ENCODE data around the gene GGPS1. TPM values are rescaled to one million over a fixed set of nuclear protein-coding genes. Genes with fewer than 3 reads are reported as not detected.

Gene GGPS1
- polyA plus RNA-seq, 3 donors = 7.9 to 53.0 (median 45.8) TPM

DNA sequence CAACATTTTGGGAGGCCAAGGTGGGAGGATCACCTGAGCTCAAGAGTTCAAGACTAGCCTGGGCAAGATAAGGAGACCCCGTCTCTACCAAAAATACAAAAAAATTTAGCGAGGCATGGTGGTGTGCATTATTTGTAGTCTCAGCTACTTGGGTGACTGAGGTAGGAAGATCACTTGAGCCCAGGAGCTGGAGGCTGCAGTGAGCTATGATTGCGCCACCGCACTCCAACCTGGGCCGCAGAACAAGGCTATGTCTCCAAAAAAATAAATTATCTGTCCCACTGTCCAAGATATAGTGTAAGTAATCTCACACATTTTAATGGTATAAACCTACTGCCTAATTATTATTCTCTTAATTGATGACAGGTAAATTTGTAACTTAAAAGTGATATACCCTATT, 13.2 kb upstream of the GGPS1 start:
- Mint-ChIP-seq H3K27me3 (ENCODE audit: low read depth in 3 of 3) (no peaks in the 10 kb centered on the region), H3K27ac (no peak overlapping the region), H3K9me3 (no peaks in the 10 kb centered on the region), H3K4me1 (peaks cover 14% of the 10 kb centered on the region), H3K4me3 (no peak overlapping the region), H3K36me3 (peaks cover 15 to 41% of the 10 kb centered on the region in 2 donors)
- peaks cover 100% of the 10 kb centered on the region for H4K20me1 ChIP-seq (ENCODE audit: insufficient read depth, low read length)
- H3K4me3 ChIP-seq (replicated peaks in 1 of 3; ENCODE audit: low read depth in 2 of 3, low read length in 3 of 3) = no peak overlapping the region
- no peaks in the 10 kb centered on the region for H3K27me3 ChIP-seq (ENCODE audit: control insufficient read depth in 2 of 2, insufficient read depth in 2 of 2, low read length in 2 of 2)
- WGBS (ENCODE audit: insufficient coverage) = 86% methylated on average over 1 of the region's 5 CpGs
- no peaks in the 10 kb centered on the region for H3K4me1 ChIP-seq (ENCODE audit: control insufficient read depth in 1 of 2, insufficient read depth in 2 of 2, low read length in 2 of 2)
- H3K9ac ChIP-seq (ENCODE audit: insufficient read depth, low read length, poor library complexity, severe bottlenecking) = no peak overlapping the region
- no peak for DNase-seq
- no peak overlapping the region for H3K4me2 ChIP-seq (replicated peaks; ENCODE audit: extremely low read depth, low read length, poor library complexity, severe bottlenecking)
- no peak overlapping the region for H3K27ac ChIP-seq (ENCODE audit: low read depth in 1 of 2, low read length in 2 of 2)
- peaks cover 99% of the 10 kb centered on the region for H3K79me2 ChIP-seq (ENCODE audit: insufficient read depth, low read length)
- H3K9me3 ChIP-seq (replicated peaks in 1 of 2; ENCODE audit: control insufficient read depth in 1 of 2, insufficient read depth in 1 of 2, low read length in 2 of 2) = no peaks in the 10 kb centered on the region
- peaks cover 10 to 37% of the 10 kb centered on the region in 2 donors for H3K36me3 ChIP-seq (replicated peaks in 1 of 2; ENCODE audit: control insufficient read depth in 1 of 2, insufficient read depth in 2 of 2, low read length in 2 of 2)
- intact Hi-C loops (cut with micrococcal nuclease) = no loop called here
- no peak overlapping the region for H2AFZ ChIP-seq (ENCODE audit: insufficient read depth, low read depth, low read length, poor library complexity, severe bottlenecking)
- TF ChIP-seq, protein P1, sequence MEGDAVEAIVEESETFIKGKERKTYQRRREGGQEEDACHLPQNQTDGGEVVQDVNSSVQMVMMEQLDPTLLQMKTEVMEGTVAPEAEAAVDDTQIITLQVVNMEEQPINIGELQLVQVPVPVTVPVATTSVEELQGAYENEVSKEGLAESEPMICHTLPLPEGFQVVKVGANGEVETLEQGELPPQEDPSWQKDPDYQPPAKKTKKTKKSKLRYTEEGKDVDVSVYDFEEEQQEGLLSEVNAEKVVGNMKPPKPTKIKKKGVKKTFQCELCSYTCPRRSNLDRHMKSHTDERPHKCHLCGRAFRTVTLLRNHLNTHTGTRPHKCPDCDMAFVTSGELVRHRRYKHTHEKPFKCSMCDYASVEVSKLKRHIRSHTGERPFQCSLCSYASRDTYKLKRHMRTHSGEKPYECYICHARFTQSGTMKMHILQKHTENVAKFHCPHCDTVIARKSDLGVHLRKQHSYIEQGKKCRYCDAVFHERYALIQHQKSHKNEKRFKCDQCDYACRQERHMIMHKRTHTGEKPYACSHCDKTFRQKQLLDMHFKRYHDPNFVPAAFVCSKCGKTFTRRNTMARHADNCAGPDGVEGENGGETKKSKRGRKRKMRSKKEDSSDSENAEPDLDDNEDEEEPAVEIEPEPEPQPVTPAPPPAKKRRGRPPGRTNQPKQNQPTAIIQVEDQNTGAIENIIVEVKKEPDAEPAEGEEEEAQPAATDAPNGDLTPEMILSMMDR (IDR thresholded peaks at IDR 0.05) = no peak

DNA sequence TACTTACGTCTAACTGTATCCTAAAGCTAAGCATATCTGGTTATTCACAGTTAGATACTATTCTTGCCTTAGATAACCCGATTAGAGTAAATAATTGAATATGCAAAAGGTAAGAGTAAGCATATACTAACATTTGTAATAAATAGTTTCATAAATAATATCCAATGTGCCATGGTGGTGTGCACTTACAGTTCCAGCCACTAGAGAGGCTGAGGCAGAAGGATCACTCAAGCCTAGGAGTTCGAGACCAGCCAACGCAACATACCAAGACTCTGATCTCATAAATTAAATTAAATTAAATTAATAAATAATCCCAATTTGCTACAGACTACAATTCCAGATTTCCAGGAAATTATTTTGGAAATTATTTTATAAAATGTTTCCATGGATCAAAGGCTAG, 12.6 kb upstream of the GGPS1 start:
- TF ChIP-seq, protein P1 (IDR thresholded peaks at IDR 0.05) = no peak
- intact Hi-C loops (cut with micrococcal nuclease) = no loop called here

More for the DNA sequence above, 12.6 kb upstream of the GGPS1 start:
- Histone ChIP-seq H3K27me3 (ENCODE audit: control insufficient read depth in 2 of 2, insufficient read depth in 2 of 2, low read length in 2 of 2) (no peaks in the 10 kb centered on the region), H3K79me2 (ENCODE audit: insufficient read depth, low read length) (peaks cover 99% of the 10 kb centered on the region), H3K9me3 (replicated peaks in 1 of 2; ENCODE audit: control insufficient read depth in 1 of 2, insufficient read depth in 1 of 2, low read length in 2 of 2) (no peaks in the 10 kb centered on the region), H3K4me3 (replicated peaks in 1 of 3; ENCODE audit: low read depth in 2 of 3, low read length in 3 of 3) (no peak overlapping the region), H3K27ac (ENCODE audit: low read depth in 1 of 2, low read length in 2 of 2) (no peak overlapping the region), H4K20me1 (ENCODE audit: insufficient read depth, low read length) (peaks cover 100% of the 10 kb centered on the region), H3K4me1 (ENCODE audit: control insufficient read depth in 1 of 2, insufficient read depth in 2 of 2, low read length in 2 of 2) (no peaks in the 10 kb centered on the region), H2AFZ (ENCODE audit: insufficient read depth, low read depth, low read length, poor library complexity, severe bottlenecking) (no peak overlapping the region), H3K9ac (ENCODE audit: insufficient read depth, low read length, poor library complexity, severe bottlenecking) (no peak overlapping the region), H3K4me2 (replicated peaks; ENCODE audit: extremely low read depth, low read length, poor library complexity, severe bottlenecking) (no peak overlapping the region), H3K36me3 (replicated peaks in 1 of 2; ENCODE audit: control insufficient read depth in 1 of 2, insufficient read depth in 2 of 2, low read length in 2 of 2) (peaks cover 11 to 39% of the 10 kb centered on the region in 2 donors)
- DNase-seq = no peak
- no CpG with 5 or more reads among the region's 4 CpGs for WGBS (ENCODE audit: insufficient coverage)
- H3K9me3 Mint-ChIP-seq = no peaks in the 10 kb centered on the region
- H3K36me3 Mint-ChIP-seq = peaks cover 19 to 42% of the 10 kb centered on the region in 2 donors
- no peak overlapping the region for H3K4me3 Mint-ChIP-seq
- no peak overlapping the region for H3K27ac Mint-ChIP-seq
- no peaks in the 10 kb centered on the region for H3K27me3 Mint-ChIP-seq (ENCODE audit: low read depth in 3 of 3)
- H3K4me1 Mint-ChIP-seq = peaks cover 16% of the 10 kb centered on the region
